HG03135 (cell line): ENCODE data around the gene FAM180B.
"Not testable (repeated sequence)": the region's sequence is repeated elsewhere in the genome, so short reads cannot be mapped to it uniquely, and the experiment has no call there.

ENCODE experiments used
- ATAC-seq: cut with Tn5 transposase; IDR thresholded peaks from one replicate; pipeline ENCODE4 v1.9.1; 2021; ENCODE audit warnings: mild to moderate bottlenecking, moderate library complexity; ENCODE audit not compliant: unreplicated experiment

FAM180B gene

DNA sequence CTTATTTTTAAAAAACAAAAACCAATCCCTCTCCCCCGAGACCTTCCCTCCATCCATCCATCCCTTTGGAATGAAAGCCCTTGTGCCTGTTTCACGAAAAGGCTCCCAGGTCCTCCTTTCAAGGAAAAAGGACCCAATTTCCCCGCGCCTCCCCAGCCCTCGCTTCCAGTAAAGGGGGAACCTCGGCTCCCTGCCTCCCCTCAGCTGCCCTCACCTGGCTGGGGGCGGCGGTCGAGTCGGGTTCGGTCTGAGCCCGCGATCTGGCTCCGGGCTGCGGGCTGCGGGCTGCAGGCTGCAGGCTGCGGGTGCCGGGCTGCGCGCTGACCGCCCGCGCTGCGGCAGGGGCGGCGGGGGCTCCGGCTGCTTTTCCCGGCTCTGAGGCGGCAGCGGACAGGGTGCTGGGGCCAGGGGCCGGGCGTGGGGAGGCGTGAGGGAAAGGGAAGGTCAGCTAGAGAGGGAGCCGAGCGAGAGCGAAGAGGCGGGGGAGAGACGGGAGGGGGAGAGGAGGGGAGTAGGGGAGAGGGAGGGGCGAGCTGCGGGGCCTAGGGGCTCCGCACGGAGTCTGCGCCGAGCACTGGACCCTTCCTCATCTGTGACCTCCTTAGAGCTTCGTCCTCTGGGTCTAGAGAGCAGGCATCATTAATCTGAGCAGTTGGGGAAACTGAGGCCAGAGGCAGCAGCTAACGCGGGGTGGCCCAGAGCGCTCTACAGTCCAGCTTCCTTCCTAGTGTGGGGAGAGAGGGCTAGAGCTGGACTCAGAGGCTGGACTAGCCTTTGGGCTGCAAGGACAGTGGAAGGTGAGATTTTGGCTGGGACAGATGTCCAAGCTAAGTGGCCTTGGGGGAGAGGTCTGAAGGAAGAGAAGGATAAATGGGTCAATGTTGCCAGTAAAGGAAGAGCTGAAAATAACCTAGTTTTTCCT is 7.7 kb downstream of the FAM180B start, which contains the start of gene C1QTNF4:
TSS of gene C1QTNF4 (minus strand) at position 478 of the 922 bp plus-strand sequence. CDS start 3,601 bp downstream, outside the sequence.
- ATAC-seq: no peak

- no peak for ATAC-seq
Observed at GRCh38 chr11:47595029-47595428, 8.6 kb downstream of the FAM180B start.

DNA sequence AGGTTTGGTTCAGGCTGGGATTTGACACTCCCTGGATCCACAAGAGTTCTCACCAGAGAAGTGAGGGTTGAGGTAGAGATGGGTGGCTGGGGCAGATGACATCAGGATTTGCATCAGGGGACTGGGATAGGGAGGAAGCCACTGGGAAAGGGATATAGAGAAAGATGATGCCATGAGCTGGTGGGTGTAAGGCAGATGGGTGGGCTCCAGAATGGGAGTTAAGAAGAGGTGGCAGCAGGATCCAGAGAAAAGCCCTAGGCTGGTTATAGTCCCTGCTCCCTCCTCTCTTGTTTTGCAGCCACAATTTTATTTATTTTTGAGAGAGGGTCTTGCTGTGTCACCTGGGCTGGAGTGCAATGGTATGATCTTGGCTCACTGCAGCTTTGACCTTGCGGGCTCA is 9.5 kb downstream of the FAM180B start:
- ATAC-seq: no peak

- no peak for ATAC-seq
Observed at GRCh38 chr11:47599902-47600301, 13.4 kb downstream of the FAM180B start.

- ATAC-seq: no peak
Observed at GRCh38 chr11:47603295-47603694, 16.8 kb downstream of the FAM180B start.

DNA sequence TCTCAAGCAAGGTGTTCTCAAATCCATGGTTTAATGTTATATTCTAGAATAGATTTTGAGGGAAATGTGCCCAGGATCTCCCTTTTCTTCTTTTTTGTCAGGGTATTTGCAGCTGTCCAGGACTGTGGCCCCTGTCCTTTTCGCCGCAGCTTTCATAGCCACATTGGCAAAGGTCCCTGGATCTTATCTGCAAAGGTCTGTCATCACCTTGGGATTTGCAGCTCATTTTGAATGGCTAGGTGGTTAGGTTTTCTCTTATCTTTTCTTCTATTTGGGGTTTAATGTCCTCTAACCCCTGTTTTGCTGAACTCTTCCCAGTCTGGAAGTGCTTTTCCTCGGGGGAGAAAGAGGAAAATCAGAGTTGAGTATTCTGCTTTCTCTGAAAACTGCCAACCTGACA is 19.4 kb downstream of the FAM180B start:
- ATAC-seq: no peak

DNA sequence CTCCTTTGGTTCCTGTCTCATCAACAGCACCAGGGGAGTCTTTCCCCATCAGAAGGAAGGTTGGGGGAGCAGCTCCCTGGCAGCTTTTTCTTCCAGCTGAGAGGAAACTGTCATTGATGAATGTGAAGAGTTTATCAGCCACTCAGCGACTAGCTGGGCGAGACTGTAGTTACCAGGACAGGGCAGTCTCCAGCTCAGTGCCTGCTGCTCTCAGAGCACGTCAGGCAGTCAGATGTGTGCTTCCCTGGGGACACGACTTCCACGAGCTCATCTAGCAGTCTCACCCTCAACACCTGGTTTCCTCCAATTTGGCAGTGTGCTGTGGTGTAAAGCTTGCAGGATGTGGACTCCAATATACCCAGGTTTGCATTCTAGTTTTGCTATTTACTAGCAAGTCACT is 20.3 kb downstream of the FAM180B start:
- ATAC-seq: no peak

DNA sequence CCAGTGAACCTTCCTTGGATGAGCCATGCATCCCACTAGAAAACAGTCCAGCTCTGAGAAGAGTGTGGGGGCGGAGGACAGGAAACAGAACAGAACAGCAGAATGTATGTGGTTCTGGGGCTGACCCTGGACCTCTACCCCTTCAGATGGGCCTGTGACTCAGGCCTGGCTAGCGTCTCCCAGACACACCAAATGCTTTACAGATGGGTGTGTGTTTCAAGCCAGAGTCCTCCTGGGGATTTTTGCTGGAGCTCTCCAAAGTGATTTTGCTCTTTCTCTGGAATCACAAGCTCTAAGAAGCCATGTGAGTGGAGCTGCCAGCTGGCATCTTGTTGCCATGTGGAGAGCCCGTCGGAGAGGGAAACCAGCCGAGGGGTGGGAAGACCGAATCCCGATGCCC is 20.9 kb downstream of the FAM180B start:
- ATAC-seq: no peak

GRCh38 chr11:47609675-47610074 is 23.2 kb downstream of the FAM180B start:
- no peak for ATAC-seq

DNA sequence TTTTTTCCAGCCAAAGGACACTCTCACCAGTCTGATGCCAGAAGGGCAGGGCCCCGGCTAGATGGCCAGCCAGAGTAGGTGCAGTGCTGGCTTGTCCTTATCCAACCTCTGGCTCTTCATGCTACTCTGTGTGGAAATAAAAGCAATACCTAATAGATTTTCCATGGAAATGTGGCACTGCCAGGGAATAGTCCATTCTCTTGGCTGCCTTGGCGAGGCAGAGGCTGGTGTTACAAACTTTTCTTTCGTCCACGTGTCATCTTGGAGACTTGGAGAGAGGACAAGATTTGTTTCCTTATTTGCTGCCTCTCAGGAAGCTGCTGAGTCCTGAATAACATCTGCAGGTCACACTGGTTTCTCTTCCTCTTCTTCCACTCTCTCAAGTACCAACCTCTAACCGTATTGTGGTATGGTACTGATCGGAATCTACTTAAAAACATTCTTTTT is 24.9 kb downstream of the FAM180B start:
- ATAC-seq: no peak

GRCh38 chr11:47615249-47615648 is 28.8 kb downstream of the FAM180B start:
- ATAC-seq: no peak

DNA sequence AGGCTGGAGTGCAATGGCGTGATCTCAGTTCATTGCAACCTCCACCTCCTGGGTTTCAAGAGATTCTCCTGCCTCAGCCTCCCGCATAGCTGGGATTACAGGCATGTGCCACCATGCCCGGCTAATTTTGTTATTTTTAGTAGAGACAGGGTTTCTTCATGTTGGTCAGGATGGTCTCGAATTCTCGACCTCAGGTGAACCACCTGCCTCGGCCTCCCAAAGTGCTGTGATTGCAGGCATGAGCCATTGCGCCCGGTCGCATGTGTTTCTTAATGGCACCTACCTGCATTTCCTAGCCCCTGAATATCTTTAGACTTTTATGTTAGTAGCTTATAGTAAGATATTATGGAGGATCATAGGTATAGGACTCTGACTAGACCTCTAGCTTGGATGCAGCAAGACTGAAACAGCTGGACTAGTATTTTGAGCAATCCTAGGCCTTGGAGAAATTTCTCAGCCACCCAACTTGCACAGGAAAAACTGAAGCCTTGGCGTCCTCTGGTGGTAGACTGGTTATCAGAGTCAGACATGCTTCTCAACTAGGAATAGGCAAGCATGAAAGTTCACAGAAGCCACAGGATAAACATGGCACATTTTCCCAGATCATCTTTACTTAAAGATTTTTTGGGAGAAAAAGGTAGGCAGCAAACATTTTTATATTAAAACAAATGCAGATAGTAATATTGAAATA is 30.4 kb downstream of the FAM180B start:
- ATAC-seq: no peak

DNA sequence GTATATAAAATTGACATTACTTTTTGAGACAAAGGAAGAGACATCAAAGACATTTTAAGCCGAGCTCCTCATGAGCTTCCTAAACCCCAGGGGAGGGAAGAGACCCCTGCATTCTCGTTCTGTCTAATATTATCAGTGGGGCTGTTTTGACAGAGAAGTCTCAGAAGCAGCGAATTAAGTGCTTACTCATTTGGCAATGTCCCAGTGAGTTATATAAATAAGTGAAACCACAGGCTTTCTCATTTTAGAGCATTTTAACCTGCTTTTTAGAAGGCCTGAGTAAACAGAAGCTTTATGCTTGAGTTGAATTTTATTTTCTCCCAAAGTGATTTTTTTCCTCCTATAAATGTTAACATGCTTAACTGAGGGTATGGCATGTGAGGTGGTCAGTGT is 30.9 kb downstream of the FAM180B start:
- no peak for ATAC-seq

- ATAC-seq: no peak
Observed at GRCh38 chr11:47620836-47621378, 34.4 kb downstream of the FAM180B start.

GRCh38 chr11:47626234-47626633 is 39.8 kb downstream of the FAM180B start:
- no peak for ATAC-seq

GRCh38 chr11:47628026-47628425 is 41.5 kb downstream of the FAM180B start:
- no peak for ATAC-seq

- no peak for ATAC-seq
Observed at GRCh38 chr11:47631473-47631872, 45.0 kb downstream of the FAM180B start.

DNA sequence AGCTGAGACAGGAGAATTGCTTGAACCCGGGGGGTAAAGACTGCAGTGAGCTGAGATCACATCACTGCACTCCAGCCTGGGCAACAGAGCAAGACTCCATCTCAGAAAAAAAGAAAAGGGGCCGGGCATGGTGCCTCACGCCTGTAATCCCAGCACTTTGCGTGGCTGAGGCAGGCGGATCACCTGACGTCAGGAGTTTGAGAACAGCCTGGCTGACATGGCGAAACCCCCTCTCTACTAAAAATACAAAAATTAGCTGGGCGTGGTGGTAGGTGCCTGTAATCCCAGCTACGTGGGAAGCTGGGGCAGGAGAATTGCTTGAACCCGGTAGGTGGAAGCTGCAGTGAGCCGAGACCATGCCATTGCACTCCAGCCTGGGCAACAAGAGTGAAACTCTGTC is 49.9 kb downstream of the FAM180B start:
- not testable (repeated sequence) for ATAC-seq
